HG02840 (cell line): ENCODE measurements around the gene SESN1.

Source experiments
- ATAC-seq: cut with Tn5 transposase; IDR thresholded peaks from one replicate; pipeline ENCODE4 v1.9.1; 2021; ENCODE audit warnings: mild to moderate bottlenecking, moderate library complexity, moderate number of reproducible peaks; ENCODE audit not compliant: unreplicated experiment, low FRiP score

Gene SESN1

GRCh38 chr6:108944707-108945680, 149.7 kb downstream of the SESN1 start:
- no peak for ATAC-seq

- ATAC-seq: no peak
Observed at GRCh38 chr6:108944071-108944470, 150.6 kb downstream of the SESN1 start.

GRCh38 chr6:108942556-108943492, 151.8 kb downstream of the SESN1 start:
- ATAC-seq: no peak

GRCh38 chr6:108941859-108942258, 152.8 kb downstream of the SESN1 start:
- no peak for ATAC-seq

GRCh38 chr6:108941281-108941680, 153.4 kb downstream of the SESN1 start:
- no peak for ATAC-seq

GRCh38 chr6:108940741-108941140, 153.9 kb downstream of the SESN1 start:
- ATAC-seq: no peak

- no peak for ATAC-seq
Observed at GRCh38 chr6:108937170-108937569, 157.5 kb downstream of the SESN1 start.
